ENCODE results near the gene DUSP6.

DUSP6 gene

DNA sequence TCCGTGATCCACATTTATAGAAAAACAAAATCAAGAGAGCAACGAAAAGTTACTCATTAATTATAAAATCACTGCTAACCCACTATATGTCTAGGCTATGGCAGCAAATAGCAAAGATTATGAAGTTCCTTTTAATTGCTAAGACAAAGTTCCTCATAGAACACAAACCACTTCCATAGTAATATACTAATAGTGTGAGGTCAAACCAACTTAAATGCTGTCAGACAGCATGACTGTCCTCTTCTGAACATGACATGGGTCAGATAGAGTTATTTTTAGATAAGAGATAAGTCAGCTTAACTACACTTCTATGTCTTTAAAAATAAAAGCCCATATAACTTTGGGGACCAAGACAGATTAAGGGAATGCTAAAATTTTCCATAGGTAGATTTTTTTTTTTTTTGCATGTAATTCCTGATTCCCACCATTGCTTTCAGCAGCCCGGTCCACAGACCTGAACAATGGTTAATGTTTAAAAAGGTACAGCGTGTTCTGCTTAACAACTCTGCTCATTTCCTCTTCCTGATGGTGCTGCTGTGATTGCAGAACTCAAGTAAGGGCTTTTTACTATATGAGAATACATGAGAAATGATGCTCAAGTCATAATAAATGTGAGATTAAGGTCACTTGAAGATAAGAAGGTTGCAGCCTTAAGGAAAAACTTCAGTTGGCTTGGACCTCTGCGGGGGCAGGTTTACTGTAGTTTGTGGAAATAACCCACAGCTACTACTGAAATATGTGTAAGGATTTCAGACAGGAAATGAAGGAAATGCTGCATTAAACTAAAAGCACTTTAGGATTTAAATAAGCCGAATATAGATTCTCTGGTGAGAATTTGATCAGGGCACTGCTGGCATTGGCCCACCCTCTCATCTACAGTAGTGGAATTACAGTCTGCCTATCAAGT lies 37.7 kb upstream of the DUSP6 start:
- no peak overlapping the region for H2AFZ ChIP-seq (ENCODE audit: insufficient read depth, low read length, poor library complexity)
- no peak overlapping the region for H3K4me3 ChIP-seq (ENCODE audit: low read depth, low read length)
- no peak overlapping the region for H3K14ac ChIP-seq (ENCODE audit: low read length)
- H4K8ac ChIP-seq (ENCODE audit: low read depth, low read length) = no peak overlapping the region
- no peak overlapping the region for H3K27ac ChIP-seq (ENCODE audit: low read depth, low read length)
- no peaks in the 10 kb centered on the region for H3K27me3 ChIP-seq (ENCODE audit: insufficient read depth, low read length)
- DNase-seq = no peak
- no peak overlapping the region for H2AK5ac ChIP-seq (ENCODE audit: low read length)
- H2BK12ac ChIP-seq (ENCODE audit: low read length) = no peak overlapping the region
- H3K4me2 ChIP-seq (ENCODE audit: low read length) = no peak overlapping the region
- WGBS (ENCODE audit: extremely low coverage, insufficient coverage, insufficient read length) = no CpG with 5 or more reads among the region's 6 CpGs
- no peak overlapping the region for H2BK5ac ChIP-seq (ENCODE audit: low read depth, low read length, poor library complexity)
- no peak overlapping the region for H3K9ac ChIP-seq (ENCODE audit: low read length)
- H3K36me3 ChIP-seq (ENCODE audit: control insufficient read depth in 1 of 2, insufficient read depth in 2 of 2, low read length in 2 of 2) = no peaks in the 10 kb centered on the region
- no peaks in the 10 kb centered on the region for H3K79me1 ChIP-seq (ENCODE audit: low read length)
- no peak overlapping the region for H4K91ac ChIP-seq (ENCODE audit: low read depth, low read length)
- no peaks in the 10 kb centered on the region for H3K9me3 ChIP-seq (ENCODE audit: insufficient read depth, low read depth, low read length)
- no peak overlapping the region for H3K18ac ChIP-seq (ENCODE audit: low read length)
- H4K12ac ChIP-seq (ENCODE audit: low read depth, low read length) = no peak overlapping the region
- peaks cover 7 to 23% of the 10 kb centered on the region in 2 experiments for H3K4me1 ChIP-seq (ENCODE audit: control insufficient read depth in 1 of 2, insufficient read depth in 2 of 2, low read length in 2 of 2)
- no peak overlapping the region for H2BK120ac ChIP-seq (ENCODE audit: insufficient read depth, low read length, poor library complexity)
- no peaks in the 10 kb centered on the region for H3K79me2 ChIP-seq (ENCODE audit: control insufficient read depth, insufficient read depth, low read length, poor library complexity)
- no peak overlapping the region for H3K4ac ChIP-seq (ENCODE audit: low read depth, low read length)
- no peak overlapping the region for H3K23ac ChIP-seq (ENCODE audit: low read length)

- H3K18ac ChIP-seq (ENCODE audit: low read length) = no peak overlapping the region
- H3K27me3 ChIP-seq (ENCODE audit: insufficient read depth, low read length) = no peaks in the 10 kb centered on the region
- no peak overlapping the region for H3K4ac ChIP-seq (ENCODE audit: low read depth, low read length)
- no peak overlapping the region for H3K23ac ChIP-seq (ENCODE audit: low read length)
- peak overlapping the region; percentile 54 for H2BK120ac ChIP-seq (ENCODE audit: insufficient read depth, low read length, poor library complexity)
- no peak overlapping the region for H3K9ac ChIP-seq (ENCODE audit: low read length)
- H3K36me3 ChIP-seq (ENCODE audit: control insufficient read depth in 1 of 2, insufficient read depth in 2 of 2, low read length in 2 of 2) = no peaks in the 10 kb centered on the region
- no peak overlapping the region for H3K4me2 ChIP-seq (ENCODE audit: low read length)
- no peak overlapping the region for H4K12ac ChIP-seq (ENCODE audit: low read depth, low read length)
- no peak overlapping the region for H2AK5ac ChIP-seq (ENCODE audit: low read length)
- no CpG with 5 or more reads among the region's 3 CpGs for WGBS (ENCODE audit: extremely low coverage, insufficient coverage, insufficient read length)
- peaks cover 13 to 25% of the 10 kb centered on the region in 2 experiments for H3K4me1 ChIP-seq (ENCODE audit: control insufficient read depth in 1 of 2, insufficient read depth in 2 of 2, low read length in 2 of 2)
- no peaks in the 10 kb centered on the region for H3K9me3 ChIP-seq (ENCODE audit: insufficient read depth, low read depth, low read length)
- peak overlapping the region; percentile 60 for H2BK5ac ChIP-seq (ENCODE audit: low read depth, low read length, poor library complexity)
- peak overlapping the region; percentile 61 for H4K8ac ChIP-seq (ENCODE audit: low read depth, low read length)
- peak overlapping the region; percentile 25 for H3K14ac ChIP-seq (ENCODE audit: low read length)
- no peak overlapping the region for H2AFZ ChIP-seq (ENCODE audit: insufficient read depth, low read length, poor library complexity)
- no peak overlapping the region for H3K4me3 ChIP-seq (ENCODE audit: low read depth, low read length)
- H3K79me1 ChIP-seq (ENCODE audit: low read length) = peaks cover 5% of the 10 kb centered on the region
- H4K91ac ChIP-seq (ENCODE audit: low read depth, low read length) = peak overlapping the region; percentile 35
- H3K27ac ChIP-seq (ENCODE audit: low read depth, low read length) = no peak overlapping the region
- peak overlapping the region; percentile 73 for H2BK12ac ChIP-seq (ENCODE audit: low read length)
- peaks cover 1% of the 10 kb centered on the region for H3K79me2 ChIP-seq (ENCODE audit: control insufficient read depth, insufficient read depth, low read length, poor library complexity)
- no peak for DNase-seq
Measured at GRCh38 chr12:89386138-89386537, 33.8 kb upstream of the DUSP6 start.

DNA sequence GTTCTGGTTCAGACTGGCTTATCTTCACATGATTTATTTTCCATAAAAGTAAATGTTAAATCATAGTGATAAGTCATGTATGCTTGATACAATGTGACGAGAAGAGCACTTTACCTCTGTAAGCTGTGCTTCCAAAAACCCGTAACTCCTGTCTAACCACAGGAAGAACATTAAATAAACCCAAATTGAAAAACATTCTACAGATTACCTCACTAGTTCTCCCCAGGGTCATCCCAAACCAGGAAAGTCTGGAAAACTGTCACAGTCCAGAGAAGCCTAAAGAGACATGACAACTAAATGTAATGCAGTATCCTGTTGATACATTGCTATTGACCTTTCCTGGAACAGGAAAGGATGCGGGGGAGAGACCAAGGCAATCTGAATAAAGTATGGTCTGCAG lies 32.5 kb upstream of the DUSP6 start:
- peaks cover 1% of the 10 kb centered on the region for H3K79me2 ChIP-seq (ENCODE audit: control insufficient read depth, insufficient read depth, low read length, poor library complexity)
- H3K4me3 ChIP-seq (ENCODE audit: low read depth, low read length) = no peak overlapping the region
- H3K79me1 ChIP-seq (ENCODE audit: low read length) = peaks cover 5% of the 10 kb centered on the region
- H2BK12ac ChIP-seq (ENCODE audit: low read length) = no peak overlapping the region
- H3K27me3 ChIP-seq (ENCODE audit: insufficient read depth, low read length) = no peaks in the 10 kb centered on the region
- H3K36me3 ChIP-seq (ENCODE audit: control insufficient read depth in 1 of 2, insufficient read depth in 2 of 2, low read length in 2 of 2) = no peaks in the 10 kb centered on the region
- H3K9ac ChIP-seq (ENCODE audit: low read length) = no peak overlapping the region
- no peak overlapping the region for H2AFZ ChIP-seq (ENCODE audit: insufficient read depth, low read length, poor library complexity)
- H4K8ac ChIP-seq (ENCODE audit: low read depth, low read length) = no peak overlapping the region
- no peak overlapping the region for H2BK5ac ChIP-seq (ENCODE audit: low read depth, low read length, poor library complexity)
- H3K9me3 ChIP-seq (ENCODE audit: insufficient read depth, low read depth, low read length) = no peaks in the 10 kb centered on the region
- peak overlapping the region; percentile 18 for H3K4me2 ChIP-seq (ENCODE audit: low read length)
- no peak for DNase-seq
- WGBS (ENCODE audit: extremely low coverage, insufficient coverage, insufficient read length) = no CpG with 5 or more reads among the region's 3 CpGs
- H3K18ac ChIP-seq (ENCODE audit: low read length) = no peak overlapping the region
- H3K23ac ChIP-seq (ENCODE audit: low read length) = no peak overlapping the region
- no peak overlapping the region for H3K14ac ChIP-seq (ENCODE audit: low read length)
- H3K4me1 ChIP-seq (ENCODE audit: control insufficient read depth in 1 of 2, insufficient read depth in 2 of 2, low read length in 2 of 2) = peaks cover 13 to 20% of the 10 kb centered on the region in 2 experiments
- H3K27ac ChIP-seq (ENCODE audit: low read depth, low read length) = peak overlapping the region; percentile 65
- H4K12ac ChIP-seq (ENCODE audit: low read depth, low read length) = no peak overlapping the region
- no peak overlapping the region for H3K4ac ChIP-seq (ENCODE audit: low read depth, low read length)
- no peak overlapping the region for H4K91ac ChIP-seq (ENCODE audit: low read depth, low read length)
- H2BK120ac ChIP-seq (ENCODE audit: insufficient read depth, low read length, poor library complexity) = no peak overlapping the region
- H2AK5ac ChIP-seq (ENCODE audit: low read length) = no peak overlapping the region

DNA sequence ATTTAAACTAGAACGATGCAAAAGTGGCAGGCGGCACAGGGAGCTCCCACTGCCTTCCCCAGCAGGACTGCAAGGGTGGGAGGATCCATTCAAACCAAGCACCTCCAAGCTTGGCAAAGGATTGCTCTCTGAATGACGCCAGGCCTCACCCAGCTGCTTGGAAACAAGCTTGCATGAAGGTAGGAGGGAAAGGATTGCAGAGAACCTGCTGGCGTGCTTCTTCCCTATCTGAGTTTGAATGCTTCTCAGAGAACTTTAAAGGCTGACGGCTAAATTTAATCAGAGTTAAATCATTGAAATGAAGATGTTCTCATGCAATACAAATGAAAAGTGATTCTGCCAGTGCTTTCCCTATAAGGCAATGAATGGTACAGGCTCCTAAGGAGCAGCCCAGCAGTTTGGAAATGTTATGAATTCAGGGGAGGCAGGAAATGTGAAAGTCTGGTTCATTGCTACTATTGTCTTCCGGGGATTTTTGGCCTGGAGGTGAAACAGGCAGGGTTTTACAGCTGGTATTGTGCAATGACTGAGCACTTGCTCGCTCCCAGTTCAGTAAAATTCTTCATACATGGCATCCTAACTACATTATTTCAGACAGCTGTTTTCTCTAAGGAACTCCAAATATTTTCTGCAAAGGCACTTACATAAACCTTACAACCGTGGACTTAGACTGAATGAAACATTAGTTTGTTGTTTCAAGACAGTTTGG lies 31.9 kb upstream of the DUSP6 start:
- Histone ChIP-seq H4K12ac (ENCODE audit: low read depth, low read length) (no peak overlapping the region), H2BK120ac (ENCODE audit: insufficient read depth, low read length, poor library complexity) (peak overlapping the region; percentile 77), H3K27me3 (ENCODE audit: insufficient read depth, low read length) (no peaks in the 10 kb centered on the region), H4K91ac (ENCODE audit: low read depth, low read length) (peak overlapping the region; percentile 80), H3K4me3 (ENCODE audit: low read depth, low read length) (no peak overlapping the region), H3K4me1 (ENCODE audit: control insufficient read depth in 1 of 2, insufficient read depth in 2 of 2, low read length in 2 of 2) (peaks cover 13 to 20% of the 10 kb centered on the region in 2 experiments), H3K23ac (ENCODE audit: low read length) (no peak overlapping the region), H3K9me3 (ENCODE audit: insufficient read depth, low read depth, low read length) (no peaks in the 10 kb centered on the region), H2AK5ac (ENCODE audit: low read length) (peak overlapping the region; percentile 54), H3K36me3 (ENCODE audit: control insufficient read depth in 1 of 2, insufficient read depth in 2 of 2, low read length in 2 of 2) (no peaks in the 10 kb centered on the region), H3K4me2 (ENCODE audit: low read length) (no peak overlapping the region), H3K79me1 (ENCODE audit: low read length) (peaks cover 5% of the 10 kb centered on the region), H2BK5ac (ENCODE audit: low read depth, low read length, poor library complexity) (peak overlapping the region; percentile 65), H4K8ac (ENCODE audit: low read depth, low read length) (peak overlapping the region; percentile 62), H3K14ac (ENCODE audit: low read length) (peak overlapping the region; percentile 73), H3K9ac (ENCODE audit: low read length) (no peak overlapping the region), H3K18ac (ENCODE audit: low read length) (peak overlapping the region; percentile 52), H3K79me2 (ENCODE audit: control insufficient read depth, insufficient read depth, low read length, poor library complexity) (peaks cover 1% of the 10 kb centered on the region), H2AFZ (ENCODE audit: insufficient read depth, low read length, poor library complexity) (no peak overlapping the region), H3K4ac (ENCODE audit: low read depth, low read length) (no peak overlapping the region), H2BK12ac (ENCODE audit: low read length) (peak overlapping the region; percentile 90), H3K27ac (ENCODE audit: low read depth, low read length) (peak overlapping the region; percentile 67)
- peak; percentile 84 to 93 for DNase-seq
- WGBS (ENCODE audit: extremely low coverage, insufficient coverage, insufficient read length) = no CpG with 5 or more reads among the region's 8 CpGs

Data from trophoblast cell (in vitro differentiated cells and primary cell).